Neural progenitor cell (in vitro differentiated cells): ENCODE measurements around the gene ACTR5. TPM values are rescaled to one million over a fixed set of nuclear protein-coding genes. Genes with fewer than 3 reads are reported as not detected.

Source experiments
- DNase-seq: peaks from one replicate; pipeline ENCODE4 v3.0.0-alpha.2; 2016; ENCODE audit warnings: low spot score
- H2AFZ ChIP-seq: fragments of 200-600 bp; sonication (generic); replicated peaks from 2 replicates; pipeline ENCODE4 v1.6.1; 2016; ENCODE audit warnings: antibody characterized with exemption
- H3F3A ChIP-seq: fragments of 200-600 bp; sonication (generic); 2 replicates; pipeline ENCODE4 v1.6.1; 2016; ENCODE audit warnings: antibody characterized with exemption, low read depth
- H3K27ac ChIP-seq: fragments of 200-600 bp; sonication (generic); 2 replicates; pipeline ENCODE4 v1.5.1; 2016; ENCODE audit warnings: mild to moderate bottlenecking
- H3K27me3 ChIP-seq: fragments of 200-600 bp; sonication (generic); 2 replicates; pipeline ENCODE4 v1.6.1; 2016; ENCODE audit warnings: mild to moderate bottlenecking, moderate library complexity
- H3K36me3 ChIP-seq: fragments of 200-600 bp; sonication (generic); 2 replicates; pipeline ENCODE4 v1.5.1; 2016
- H3K4me1 ChIP-seq: fragments of 200-600 bp; sonication (generic); 2 replicates; pipeline ENCODE4 v1.6.1; 2016; ENCODE audit warnings: mixed run types
- H3K4me2 ChIP-seq: fragments of 200-600 bp; sonication (generic); 2 replicates; pipeline ENCODE4 v1.6.1; 2016
- H3K4me3 ChIP-seq: fragments of 200-600 bp; sonication (generic); 2 replicates; pipeline ENCODE4 v1.5.1; 2016
- H3K79me2 ChIP-seq: fragments of 200-600 bp; sonication (generic); 2 replicates; pipeline ENCODE4 v1.6.1; 2016; ENCODE audit warnings: low read depth
- H3K9ac ChIP-seq: fragments of 200-600 bp; sonication (generic); 2 replicates; pipeline ENCODE4 v1.6.1; 2016
- H3K9me3 ChIP-seq: fragments of 200-600 bp; sonication (generic); 2 replicates; pipeline ENCODE4 v1.5.1; 2016; ENCODE audit warnings: low read depth
- H4K20me1 ChIP-seq: fragments of 200-600 bp; sonication (generic); 2 replicates; pipeline ENCODE4 v1.6.1; 2016; ENCODE audit warnings: low read depth
- H3K27ac Mint-ChIP-seq: 3 replicates; pipeline ENCODE4 v1.8.0; 2021; ENCODE audit warnings: mixed read lengths
- H3K27me3 Mint-ChIP-seq: 2 replicates; pipeline ENCODE4 v1.8.0; 2022; ENCODE audit warnings: low read depth, mild to moderate bottlenecking, inconsistent platforms, moderate library complexity, mixed read lengths; ENCODE audit not compliant: insufficient read depth
- H3K36me3 Mint-ChIP-seq: 3 replicates; pipeline ENCODE4 v1.8.0; 2021; ENCODE audit warnings: mixed read lengths
- H3K4me1 Mint-ChIP-seq: 3 replicates; pipeline ENCODE4 v1.8.0; 2021; ENCODE audit warnings: mixed read lengths
- H3K4me3 Mint-ChIP-seq: 3 replicates; pipeline ENCODE4 v1.8.0; 2021; ENCODE audit warnings: mild to moderate bottlenecking, moderate library complexity, mixed read lengths
- H3K9me3 Mint-ChIP-seq: 3 replicates; pipeline ENCODE4 v1.8.0; 2020; ENCODE audit warnings: mixed read lengths
- EZH2 ChIP-seq: fragments of 200-600 bp; sonication (generic); IDR thresholded peaks from 2 replicates; pipeline ENCODE4 v1.6.1; 2017; ENCODE audit warnings: antibody characterized with exemption, mild to moderate bottlenecking, moderate library complexity
- EZH2phosphoT487 ChIP-seq: fragments of 200-600 bp; sonication (generic); IDR thresholded peaks from 2 replicates; pipeline ENCODE4 v1.6.1; 2017; ENCODE audit warnings: antibody characterized with exemption
- total RNA-seq: library from RNA; depleted of rRNA; stranded (reverse); fragments of >200 nt; gene quantifications from 2 replicates; pipeline ENCODE4 v1.2.3, GENCODE V29; 2015; ENCODE audit warnings: low replicate concordance
- TF ChIP-seq, protein P1 (sequence below): fragments of 200-600 bp; sonication (generic); IDR thresholded peaks from 2 replicates; pipeline ENCODE4 v1.5.1; 2017; ENCODE audit warnings: antibody characterized with exemption, mild to moderate bottlenecking

The ACTR5 gene
- total RNA-seq, 1 donor from 2014 or later, result 9.2 TPM

DNA sequence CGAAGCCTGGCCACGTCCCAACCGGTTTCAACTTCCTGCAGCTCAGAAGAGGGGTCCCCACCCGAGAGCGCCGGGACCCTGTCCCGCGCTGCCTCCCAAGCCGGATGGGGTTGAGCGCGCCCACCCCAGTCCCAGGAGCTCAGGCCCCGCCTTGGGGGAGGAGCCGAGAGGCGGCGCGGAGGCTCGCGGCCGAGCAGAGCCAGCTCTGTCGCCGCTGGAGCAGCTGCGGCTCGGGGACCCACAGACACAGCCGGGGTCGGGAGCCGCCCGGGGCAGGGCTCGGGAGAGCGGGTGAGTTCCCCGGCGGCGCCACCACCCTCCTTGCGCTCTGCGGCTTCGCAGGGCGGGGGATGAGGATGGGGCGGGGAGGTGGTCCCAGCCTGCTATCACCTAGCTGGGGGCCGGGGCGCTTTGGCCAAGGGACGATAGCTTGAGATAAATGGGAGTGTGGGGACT is 57.3 kb downstream of the ACTR5 start, which contains the start of gene PPP1R16B:
PPP1R16B (plus strand) TSS at position 196 of the 456 bp plus-strand sequence. CDS start 30,229 bp downstream, outside the sequence.
- Histone ChIP-seq H3K4me1 (peaks cover 28% of the 10 kb centered on the region), H3K36me3 (no peaks in the 10 kb centered on the region), H3K27ac (peak within 1 kb of the TSS; percentile 95), H2AFZ (peak within 1 kb of the TSS; percentile 89), H3K9ac (no peak within 1 kb of the TSS), H3K27me3 (peaks cover 49% of the 10 kb centered on the region), H3F3A (peaks cover 41% of the 10 kb centered on the region), H3K79me2 (no peaks in the 10 kb centered on the region), H4K20me1 (peaks cover 30% of the 10 kb centered on the region), H3K4me2 (peak within 1 kb of the TSS; percentile 98), H3K9me3 (no peaks in the 10 kb centered on the region), H3K4me3 (peak within 1 kb of the TSS; percentile 83)
- TF ChIP-seq EZH2 (peak; percentile 54), EZH2phosphoT487 (no peak)
- TF ChIP-seq, protein P1, sequence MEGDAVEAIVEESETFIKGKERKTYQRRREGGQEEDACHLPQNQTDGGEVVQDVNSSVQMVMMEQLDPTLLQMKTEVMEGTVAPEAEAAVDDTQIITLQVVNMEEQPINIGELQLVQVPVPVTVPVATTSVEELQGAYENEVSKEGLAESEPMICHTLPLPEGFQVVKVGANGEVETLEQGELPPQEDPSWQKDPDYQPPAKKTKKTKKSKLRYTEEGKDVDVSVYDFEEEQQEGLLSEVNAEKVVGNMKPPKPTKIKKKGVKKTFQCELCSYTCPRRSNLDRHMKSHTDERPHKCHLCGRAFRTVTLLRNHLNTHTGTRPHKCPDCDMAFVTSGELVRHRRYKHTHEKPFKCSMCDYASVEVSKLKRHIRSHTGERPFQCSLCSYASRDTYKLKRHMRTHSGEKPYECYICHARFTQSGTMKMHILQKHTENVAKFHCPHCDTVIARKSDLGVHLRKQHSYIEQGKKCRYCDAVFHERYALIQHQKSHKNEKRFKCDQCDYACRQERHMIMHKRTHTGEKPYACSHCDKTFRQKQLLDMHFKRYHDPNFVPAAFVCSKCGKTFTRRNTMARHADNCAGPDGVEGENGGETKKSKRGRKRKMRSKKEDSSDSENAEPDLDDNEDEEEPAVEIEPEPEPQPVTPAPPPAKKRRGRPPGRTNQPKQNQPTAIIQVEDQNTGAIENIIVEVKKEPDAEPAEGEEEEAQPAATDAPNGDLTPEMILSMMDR, result no peak
- DNase-seq, result peak; percentile 88
- Mint-ChIP-seq H3K27ac (peak within 1 kb of the TSS; percentile 94), H3K27me3 (peaks cover 16% of the 10 kb centered on the region), H3K4me1 (peaks cover 35% of the 10 kb centered on the region), H3K9me3 (no peaks in the 10 kb centered on the region), H3K36me3 (no peaks in the 10 kb centered on the region), H3K4me3 (peak within 1 kb of the TSS; percentile 86)

GRCh38 chr20:38805958-38806854 is 57.9 kb downstream of the ACTR5 start:
- H3K4me3 Mint-ChIP-seq, result peak overlapping the region; percentile 86
- H3K9me3 Mint-ChIP-seq, result no peaks in the 10 kb centered on the region
- peak overlapping the region; percentile 89 for H2AFZ ChIP-seq

DNA sequence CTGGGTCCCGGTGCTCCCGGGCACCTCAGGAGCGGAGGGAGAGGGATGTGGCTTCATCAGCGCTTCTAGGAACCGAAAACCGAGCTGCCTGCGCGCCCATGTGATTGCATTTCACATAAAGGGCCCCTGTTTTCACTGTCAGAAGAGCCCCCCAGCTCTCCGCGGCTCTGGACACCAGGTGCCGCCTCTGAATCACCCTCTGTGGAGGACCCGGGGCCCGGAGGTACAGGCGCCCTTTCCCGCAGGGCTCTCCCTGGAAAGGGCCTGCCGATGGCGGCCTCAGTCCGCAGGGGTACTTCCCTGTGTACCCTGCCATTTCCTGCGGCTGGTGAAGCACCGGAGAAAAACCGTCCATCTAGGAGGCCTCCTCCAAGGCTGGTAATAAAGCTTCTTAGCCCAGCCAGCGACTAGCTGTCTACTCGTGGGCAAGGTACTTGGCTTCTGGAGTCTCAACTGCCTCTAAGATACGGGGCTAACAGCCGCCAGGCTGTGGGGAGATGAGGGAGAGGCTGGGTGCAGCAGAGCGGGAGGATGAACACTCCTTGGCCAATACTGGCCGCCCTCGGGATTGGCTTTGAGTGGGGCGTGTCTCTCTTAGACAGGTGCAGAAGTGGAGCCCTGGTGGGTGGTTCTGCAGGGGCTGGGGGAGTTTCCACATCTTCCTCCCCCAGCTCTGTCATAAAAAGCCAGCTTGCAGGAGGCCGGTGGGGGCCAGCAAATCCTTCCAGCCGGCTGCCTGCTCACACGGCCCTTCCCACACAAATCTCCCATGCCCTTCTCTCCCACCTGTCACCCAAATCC is 58.8 kb downstream of the ACTR5 start:
- Histone ChIP-seq H4K20me1 (peaks cover 33% of the 10 kb centered on the region), H3K9ac (no peak overlapping the region), H3K4me3 (peak overlapping the region; percentile 83), H3K4me1 (peaks cover 28% of the 10 kb centered on the region), H3K9me3 (no peaks in the 10 kb centered on the region), H3K27ac (no peak overlapping the region), H3K79me2 (no peaks in the 10 kb centered on the region), H3K27me3 (peaks cover 65% of the 10 kb centered on the region), H3K36me3 (no peaks in the 10 kb centered on the region), H3F3A (peaks cover 41% of the 10 kb centered on the region), H3K4me2 (peak overlapping the region; percentile 98), H2AFZ (peak overlapping the region; percentile 89)
- H3K4me3 Mint-ChIP-seq, result peak overlapping the region; percentile 80
- peaks cover 41% of the 10 kb centered on the region for H3K4me1 Mint-ChIP-seq
- peak; percentile 50 for DNase-seq
- peaks cover 2% of the 10 kb centered on the region for H3K9me3 Mint-ChIP-seq
- no peak for TF ChIP-seq EZH2phosphoT487
- TF ChIP-seq, protein P1, result no peak
- no peak for TF ChIP-seq EZH2
- peaks cover 16% of the 10 kb centered on the region for H3K27me3 Mint-ChIP-seq
- no peak overlapping the region for H3K27ac Mint-ChIP-seq
- H3K36me3 Mint-ChIP-seq, result no peaks in the 10 kb centered on the region

More at GRCh38 chr20:38805958-38806854, 57.9 kb downstream of the ACTR5 start:
- peaks cover 35% of the 10 kb centered on the region for H3K4me1 Mint-ChIP-seq
- H3K9ac ChIP-seq, result no peak overlapping the region
- H3K27ac Mint-ChIP-seq, result no peak overlapping the region
- H3K4me2 ChIP-seq, result peak overlapping the region; percentile 98
- TF ChIP-seq, protein P1, result peak; percentile 29
- TF ChIP-seq EZH2 (no peak), EZH2phosphoT487 (peak; percentile 18)
- peaks cover 41% of the 10 kb centered on the region for H3F3A ChIP-seq
- H4K20me1 ChIP-seq, result peaks cover 33% of the 10 kb centered on the region
- H3K27me3 Mint-ChIP-seq, result peaks cover 16% of the 10 kb centered on the region
- H3K9me3 ChIP-seq, result no peaks in the 10 kb centered on the region
- H3K36me3 Mint-ChIP-seq, result no peaks in the 10 kb centered on the region
- H3K27me3 ChIP-seq, result peaks cover 56% of the 10 kb centered on the region
- no peak overlapping the region for H3K27ac ChIP-seq
- peak overlapping the region; percentile 83 for H3K4me3 ChIP-seq
- H3K36me3 ChIP-seq, result no peaks in the 10 kb centered on the region
- no peaks in the 10 kb centered on the region for H3K79me2 ChIP-seq
- DNase-seq, result peak; percentile 42
- H3K4me1 ChIP-seq, result peaks cover 28% of the 10 kb centered on the region
